T-helper 2 cell treated with Interferon-gamma antibody and Interleukin-4, amounts not matched to agents 100 ng/mL and 5 ng/mL, for 36 hours (primary cell): Measurements from ENCODE around the gene ARHGAP30. TPM values are rescaled to one million over a fixed set of nuclear protein-coding genes. Genes with fewer than 3 reads are reported as not detected.

Source experiments
- total RNA-seq: library from RNA; stranded (reverse); gene quantifications from 2 replicates; pipeline ENCODE4 v1.2.3, GENCODE V29; 2022

The ARHGAP30 gene
- total RNA-seq, 1 donor from 2014 or later, result 271 TPM

Other genes starting within 250 kb of the ARHGAP30 start
- 0.70 and 0.84 TPM in 2 replicates for gene CD244, start 207.0 kb downstream of the ARHGAP30 start, total RNA-seq
- not detected in 2 replicates for gene ITLN1, start 184.7 kb downstream of the ARHGAP30 start, total RNA-seq
- gene ITLN2, start 115.1 kb downstream of the ARHGAP30 start, total RNA-seq, result not detected in 2 replicates
- 11.1 and 16.8 TPM in 2 replicates for gene F11R, start 48.7 kb downstream of the ARHGAP30 start, total RNA-seq
- 44.5 and 52.1 TPM in 2 replicates for gene TSTD1, start 30.9 kb downstream of the ARHGAP30 start, total RNA-seq
- 75.8 and 78.5 TPM in 2 replicates for gene USF1, start 23.9 kb downstream of the ARHGAP30 start, total RNA-seq
- gene NECTIN4, start 19.7 kb upstream of the ARHGAP30 start, total RNA-seq, result 0.05 and 0.18 TPM in 2 replicates
- gene KLHDC9, start 28.5 kb upstream of the ARHGAP30 start, total RNA-seq, result 0.20 TPM in 1 of 2 replicates, not detected in the other
- gene PFDN2, start 48.1 kb upstream of the ARHGAP30 start, total RNA-seq, result 65.1 and 73.9 TPM in 2 replicates
- gene NIT1, start 48.2 kb upstream of the ARHGAP30 start, total RNA-seq, result 34.8 and 35.8 TPM in 2 replicates
- gene DEDD, start 62.8 kb upstream of the ARHGAP30 start, total RNA-seq, result 33.8 and 35.2 TPM in 2 replicates
- 111 and 116 TPM in 2 replicates for gene UFC1, start 84.1 kb upstream of the ARHGAP30 start, total RNA-seq
- gene USP21, start 89.6 kb upstream of the ARHGAP30 start, total RNA-seq, result 30.9 and 35.3 TPM in 2 replicates
- 29.6 and 36.3 TPM in 2 replicates for gene PPOX, start 96.5 kb upstream of the ARHGAP30 start, total RNA-seq
- gene B4GALT3, start 107.6 kb upstream of the ARHGAP30 start, total RNA-seq, result 49.4 and 52.1 TPM in 2 replicates
- gene ADAMTS4, start 129.2 kb upstream of the ARHGAP30 start, total RNA-seq, result 0.30 and 1.0 TPM in 2 replicates
- gene NDUFS2, start 132.5 kb upstream of the ARHGAP30 start, total RNA-seq, result 81.5 and 83.0 TPM in 2 replicates
- 2.5 and 3.1 TPM in 2 replicates for gene FCER1G, start 145.4 kb upstream of the ARHGAP30 start, total RNA-seq
- gene APOA2, start 153.7 kb upstream of the ARHGAP30 start, total RNA-seq, result not detected in 2 replicates
- 23.3 and 24.0 TPM in 2 replicates for gene TOMM40L, start 156.2 kb upstream of the ARHGAP30 start, total RNA-seq
- not detected in 2 replicates for gene NR1I3, start 168.3 kb upstream of the ARHGAP30 start, total RNA-seq
- gene PCP4L1, start 188.9 kb upstream of the ARHGAP30 start, total RNA-seq, result not detected in 2 replicates
- gene MPZ, start 240.1 kb upstream of the ARHGAP30 start, total RNA-seq, result 2.7 and 3.0 TPM in 2 replicates
- 167 and 174 TPM in 2 replicates for gene SDHC, start 244.5 kb upstream of the ARHGAP30 start, total RNA-seq